HUDEP-2 (cell line): ENCODE results near the gene KRT24.
A peak's percentile ranks its signal among the peaks of the same experiment; 100 is the strongest.

Experiments
- DNase-seq, 76 experiments: peaks; one replicate each; lab custom pipeline; 2025; ENCODE audit not compliant: unreplicated experiment in 76 of 76; lab: John Stamatoyannopoulos, UW

Gene KRT24

GRCh38 chr17:40695874-40696472 lies 7.6 kb downstream of the KRT24 start:
- no peak for DNase-seq

DNA sequence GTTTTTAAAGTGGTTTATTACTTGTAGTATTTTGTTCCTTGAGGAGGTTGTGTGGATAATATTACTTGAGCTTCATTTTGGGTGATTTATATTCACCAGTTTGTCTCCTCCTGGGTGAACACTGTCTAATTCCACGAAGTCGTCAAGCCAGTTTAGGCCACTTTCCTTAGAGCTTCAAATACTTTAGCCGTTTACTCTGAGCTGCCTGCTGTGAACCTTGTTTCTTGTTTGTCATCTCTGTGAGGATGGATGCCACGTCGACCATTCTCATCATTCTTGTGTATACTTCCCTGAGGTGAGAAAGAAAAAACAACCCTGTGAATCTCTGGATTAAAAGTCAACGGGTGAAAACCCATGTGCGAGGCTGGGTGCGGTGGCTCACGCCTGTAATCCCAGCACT lies 9.0 kb downstream of the KRT24 start:
- DNase-seq = no peak

- DNase-seq = no peak
Observed at GRCh38 chr17:40687106-40687505, 16.4 kb downstream of the KRT24 start.

DNA sequence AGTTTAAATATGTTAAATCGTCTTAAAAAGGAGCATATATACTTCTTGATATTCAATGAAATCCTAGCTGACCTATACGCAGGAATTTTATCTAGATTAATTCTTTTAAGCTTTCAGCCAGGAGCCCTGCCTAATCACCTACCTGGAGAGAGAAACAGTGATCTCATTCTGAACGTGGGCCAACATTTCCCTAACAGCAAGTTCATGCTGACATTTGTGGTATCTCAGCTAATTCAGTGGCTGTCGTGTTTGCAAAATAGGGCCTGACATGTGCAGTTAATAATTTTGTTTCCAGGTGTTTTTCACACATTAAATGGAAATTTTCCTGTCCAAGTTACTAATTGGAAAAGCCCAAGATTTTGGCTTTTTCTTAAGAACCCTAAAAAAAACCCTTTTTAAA lies 17.4 kb downstream of the KRT24 start:
- no peak for DNase-seq

DNA sequence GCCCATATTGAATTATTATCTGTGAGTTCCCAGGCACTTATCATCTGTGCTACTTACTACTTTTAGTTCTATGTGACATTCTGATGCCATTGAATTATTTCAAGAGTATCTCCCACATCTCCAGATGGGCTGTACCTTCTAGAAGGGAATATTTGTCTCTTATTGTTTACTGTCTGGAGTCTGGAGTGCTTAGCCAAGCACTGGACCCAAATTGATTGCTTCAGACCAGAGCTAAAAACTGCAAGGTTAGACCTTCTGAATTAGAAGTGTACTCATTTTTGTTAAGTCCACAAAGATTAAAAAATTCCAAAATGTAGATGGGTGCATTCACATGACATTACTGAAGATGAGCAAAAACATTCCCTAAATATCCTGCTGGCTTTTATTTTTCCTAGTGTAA lies 22.6 kb downstream of the KRT24 start:
- no peak for DNase-seq

DNA sequence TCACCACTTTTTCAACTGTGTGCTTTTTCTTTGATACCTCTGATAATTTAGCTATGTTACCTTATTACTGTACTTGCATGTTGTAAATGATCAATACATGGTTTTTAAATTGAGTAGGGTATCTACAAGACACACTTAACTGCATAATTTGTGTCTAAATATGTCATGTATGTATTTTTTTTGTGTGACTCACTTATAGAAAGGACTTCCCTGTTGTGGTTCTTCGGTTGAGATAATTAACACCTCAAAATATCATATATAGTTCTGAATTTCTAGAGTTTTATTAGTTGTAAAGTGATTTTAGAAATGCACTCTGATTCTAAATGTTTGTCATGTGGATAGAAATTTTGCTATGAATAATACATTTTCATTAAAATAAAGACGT lies 24.0 kb downstream of the KRT24 start:
- no peak for DNase-seq

GRCh38 chr17:40678902-40679522 lies 24.5 kb downstream of the KRT24 start:
- no peak for DNase-seq

GRCh38 chr17:40675905-40676304 lies 27.6 kb downstream of the KRT24 start:
- no peak for DNase-seq

DNA sequence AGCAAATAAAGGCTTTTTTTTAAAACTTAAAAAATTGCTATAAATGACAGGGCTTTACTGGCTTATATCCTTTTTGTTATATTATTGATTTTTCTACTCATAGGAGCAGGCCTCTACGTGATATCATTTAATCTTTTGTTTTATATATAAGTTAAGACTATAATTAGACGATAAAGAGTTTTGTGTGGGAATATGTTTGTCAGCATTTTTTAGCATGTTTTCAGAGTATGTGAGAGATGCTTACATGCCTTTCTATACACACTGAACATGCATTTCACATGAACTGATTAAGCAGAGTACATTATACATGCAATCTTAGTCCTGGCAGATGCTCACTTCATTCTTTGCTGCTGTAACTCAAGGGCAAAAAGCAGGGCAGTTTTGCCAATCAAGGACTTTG lies 30.9 kb downstream of the KRT24 start:
- no peak for DNase-seq

- DNase-seq = no peak
Observed at GRCh38 chr17:40671282-40671681, 32.3 kb downstream of the KRT24 start.

- DNase-seq = no peak
Observed at GRCh38 chr17:40666331-40666730, 37.2 kb downstream of the KRT24 start.

DNA sequence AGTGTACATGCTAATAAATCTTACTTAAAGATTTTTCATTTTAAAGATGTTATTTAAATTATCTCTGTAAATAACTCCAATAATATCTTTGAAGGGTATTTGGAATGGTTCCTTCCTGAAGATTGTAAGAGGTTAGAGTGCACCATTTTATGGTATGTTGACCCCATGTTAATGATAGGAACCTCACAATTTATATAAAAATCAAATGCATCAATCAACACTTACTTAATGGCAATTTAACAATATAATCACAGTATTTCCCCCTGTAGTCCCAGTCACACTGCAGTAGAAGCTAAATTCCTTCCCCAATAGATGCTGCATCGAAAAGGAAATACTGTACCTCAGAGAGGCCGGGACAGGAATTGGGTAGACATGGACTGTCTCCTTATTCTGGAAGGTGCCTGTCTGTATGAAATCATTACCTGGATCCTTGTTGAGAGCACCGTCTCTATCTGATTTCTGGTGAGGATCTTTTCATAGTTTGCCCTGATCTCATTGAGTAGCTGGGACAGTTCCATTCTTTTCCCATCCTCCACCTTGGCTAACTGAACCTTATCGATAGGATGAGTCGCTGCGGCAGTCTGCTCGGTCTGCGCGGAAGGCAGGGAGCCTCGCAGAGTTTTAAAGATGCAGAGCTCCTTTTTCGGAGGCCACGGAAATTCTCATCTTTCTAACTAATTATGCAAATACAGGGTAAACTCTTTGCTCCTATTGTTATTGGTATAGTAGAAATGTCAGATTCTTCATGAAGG lies 38.8 kb downstream of the KRT24 start, which contains the start of gene KRT222:
KRT222 (minus strand) TSS at position 596 of the 752 bp plus-strand sequence; CDS start at position 518, 78 bp downstream.
- DNase-seq = no peak

DNA sequence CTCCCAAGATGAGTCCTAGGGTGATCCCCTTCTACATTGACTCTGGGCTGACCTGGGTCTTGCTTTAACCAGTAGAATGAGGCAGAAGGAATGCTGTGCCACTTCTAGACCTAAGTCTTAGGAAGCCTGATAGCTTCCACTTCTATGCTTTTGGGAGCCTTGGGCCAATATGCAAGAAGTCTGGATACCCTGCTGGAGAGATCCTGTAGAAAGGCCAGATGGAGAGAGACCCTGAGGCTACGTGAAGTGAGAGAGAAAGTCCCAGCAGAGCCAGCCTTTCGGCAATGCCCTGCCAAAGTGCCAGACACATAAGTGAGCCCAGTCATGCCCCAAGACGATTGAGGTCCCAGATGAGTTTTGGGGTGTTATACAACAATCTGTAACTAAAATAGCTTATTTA lies 40.3 kb downstream of the KRT24 start:
- no peak for DNase-seq

GRCh38 chr17:40659911-40660310 lies 43.6 kb downstream of the KRT24 start:
- no peak for DNase-seq

GRCh38 chr17:40658396-40658795 lies 45.2 kb downstream of the KRT24 start:
- no peak for DNase-seq

DNA sequence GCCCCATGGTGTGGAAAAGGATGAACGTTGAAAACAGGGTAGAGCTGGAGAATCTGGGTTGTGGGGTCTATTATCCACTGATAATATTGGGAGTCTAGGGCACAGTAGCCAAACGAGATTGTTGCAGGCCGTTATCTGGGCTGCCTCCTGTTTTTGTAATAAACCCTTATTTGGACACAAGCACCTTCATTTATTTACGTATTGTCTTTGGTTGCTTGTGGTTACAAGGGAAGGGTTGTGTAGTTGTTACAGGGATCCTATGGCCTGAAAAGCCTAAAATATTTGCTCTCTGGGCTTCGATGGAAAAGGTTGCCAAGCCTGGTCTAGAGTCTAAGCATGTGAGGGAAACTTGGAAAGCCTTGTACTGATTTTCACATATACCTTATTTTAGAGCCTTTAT lies 51.6 kb downstream of the KRT24 start:
- DNase-seq = no peak

DNA sequence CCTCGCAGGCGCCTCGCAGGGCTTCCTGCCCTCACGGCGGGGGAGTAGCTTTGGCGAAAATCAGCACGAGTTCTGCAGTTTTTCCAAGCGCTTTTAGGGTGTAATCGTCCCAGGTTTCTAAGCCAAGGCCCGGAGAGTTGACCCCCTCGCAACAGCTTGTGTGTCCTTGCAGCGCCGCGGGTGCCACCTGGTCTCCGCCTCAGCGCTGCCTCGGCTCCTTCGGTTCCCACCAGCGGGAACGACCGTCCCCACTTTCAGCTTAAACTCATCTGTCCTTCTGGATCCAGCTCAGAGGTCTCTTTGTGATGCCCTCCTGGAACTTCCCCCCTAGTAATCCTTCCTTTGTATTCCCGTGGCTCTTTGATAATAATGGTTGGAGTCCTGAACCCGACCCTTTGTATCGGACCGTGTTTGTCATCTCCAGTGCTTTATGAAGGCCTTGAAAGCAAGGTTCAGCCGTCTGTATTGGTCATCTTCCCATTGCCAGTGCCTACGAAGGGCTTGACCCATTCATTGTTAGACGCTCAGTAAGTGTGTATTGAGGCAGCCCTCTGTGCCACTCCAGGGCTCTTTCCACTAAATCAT lies 55.1 kb downstream of the KRT24 start:
- peak in 10 of 76 experiments; percentile 34 to 87 (median 47) for DNase-seq
